Thoracic aorta endothelial cell (primary cell): ENCODE results near the gene CALCB. TPM values are rescaled to one million over a fixed set of nuclear protein-coding genes. Genes with fewer than 3 reads are reported as not detected.

Experiments
- total RNA-seq: library from RNA; depleted of rRNA; stranded (reverse); fragments of >200 nt; gene quantifications from 2 replicates; pipeline ENCODE4 v1.2.3, GENCODE V29; 2012

CALCB gene, protein sequence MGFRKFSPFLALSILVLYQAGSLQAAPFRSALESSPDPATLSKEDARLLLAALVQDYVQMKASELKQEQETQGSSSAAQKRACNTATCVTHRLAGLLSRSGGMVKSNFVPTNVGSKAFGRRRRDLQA
- not detected in 2 replicates for total RNA-seq

DNA sequence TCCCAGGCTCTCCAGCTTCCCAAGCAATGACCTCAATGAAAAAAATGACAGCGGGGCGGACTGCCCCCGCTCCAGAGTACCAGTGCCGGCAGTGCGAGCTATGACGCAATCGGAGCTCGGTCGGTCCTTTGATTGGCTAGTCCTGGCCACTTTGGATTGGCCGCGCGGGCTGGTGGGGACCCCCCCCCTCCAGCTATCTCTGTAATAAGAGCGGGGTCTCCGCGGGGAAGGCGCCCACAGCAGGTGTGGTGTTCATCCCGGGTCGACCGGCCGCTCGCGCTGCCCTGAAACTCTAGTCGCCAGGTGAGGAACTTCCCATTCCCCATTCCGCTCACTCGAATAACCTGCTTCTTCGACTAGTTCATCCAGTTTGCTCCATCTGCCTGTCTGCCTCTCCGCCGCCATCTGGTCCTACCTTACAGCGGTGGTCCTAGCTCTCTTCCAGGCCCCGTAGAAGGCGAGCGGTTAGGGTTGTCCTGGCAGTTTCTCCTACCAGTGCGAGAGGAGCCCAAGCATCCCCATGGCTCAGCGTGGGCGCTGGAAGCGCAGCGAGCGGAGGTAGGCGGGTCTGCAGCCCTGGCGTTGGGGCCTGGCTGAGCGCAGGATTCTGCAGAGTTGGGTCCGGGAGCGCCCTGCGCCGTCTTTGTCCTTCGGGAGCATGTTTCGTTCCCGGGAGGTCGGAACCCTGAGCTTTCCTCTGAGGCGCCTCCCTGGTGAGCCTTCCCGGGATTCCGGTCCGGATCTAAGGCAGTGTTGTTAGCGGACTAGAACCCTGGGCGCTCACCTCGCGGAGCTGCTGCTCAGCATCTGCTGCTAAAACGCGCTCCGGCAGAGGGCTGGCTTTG, at the start of gene CALCB:
Gene CALCB, plus strand, starts transcription at position 233 of the 845 bp plus-strand sequence. CDS start 1,126 bp downstream, outside the sequence.

DNA sequence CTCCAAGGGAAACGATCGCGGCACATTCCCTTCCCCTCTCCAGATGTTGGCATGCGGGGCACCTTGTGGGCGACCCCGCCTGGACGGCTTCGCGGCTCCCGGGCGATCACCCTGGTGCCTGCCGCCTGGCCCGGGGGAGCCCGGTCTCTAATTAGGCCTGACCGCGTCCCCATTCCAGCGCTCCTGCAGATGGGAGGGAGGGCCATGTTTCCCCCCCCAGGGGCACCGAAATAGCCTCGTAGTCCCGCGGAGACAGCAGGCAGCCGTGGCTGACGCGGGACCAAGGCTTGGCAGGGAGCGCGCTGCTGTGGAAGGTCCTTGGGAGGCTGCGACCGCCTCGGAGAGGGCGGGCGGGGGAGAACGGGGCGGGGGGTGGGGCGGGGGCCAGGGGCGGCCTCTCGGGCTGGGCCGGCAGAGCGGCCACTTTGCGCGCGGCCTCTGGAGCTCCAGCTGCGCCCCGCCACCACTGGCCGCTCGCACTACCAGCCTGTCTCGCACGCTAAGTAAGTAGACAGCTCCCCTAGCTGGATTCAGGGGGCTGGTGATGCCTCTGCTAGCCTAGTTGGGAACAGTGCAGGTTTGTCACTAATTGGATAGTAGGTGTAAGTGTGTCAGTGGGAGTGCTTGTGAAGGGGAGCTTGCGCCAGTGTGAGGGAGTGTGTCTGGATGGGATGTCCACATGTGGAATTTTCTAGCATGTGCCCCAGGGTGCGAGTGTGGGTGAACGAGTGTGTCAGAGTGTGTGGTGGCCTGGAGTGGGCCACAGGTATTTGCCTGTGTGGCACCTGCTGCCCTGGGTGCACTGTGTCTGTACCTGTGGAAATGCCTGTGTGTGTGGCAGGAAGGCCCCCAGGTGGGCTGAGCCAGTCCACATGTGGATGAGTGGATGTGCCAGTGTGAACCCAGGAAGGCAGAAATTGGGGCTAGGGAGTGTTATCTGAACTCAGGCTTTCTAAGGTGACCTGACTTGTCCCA, 41.4 kb downstream of the CALCB start, which contains the start of gene INSC:
Gene INSC, plus strand, starts transcription at position 423 of the 975 bp plus-strand sequence. CDS start 34,252 bp downstream, outside the sequence.

Other genes starting within 250 kb of the CALCB start
- gene CYP2R1, start 181.4 kb upstream of the CALCB start, total RNA-seq, result 14.2 and 18.2 TPM in 2 replicates
- gene CALCA, start 101.2 kb upstream of the CALCB start, total RNA-seq, result not detected in 2 replicates
- gene INSC, start 41.3 kb downstream of the CALCB start, total RNA-seq, result 0.07 TPM in 1 of 2 replicates, not detected in the other